Measurements from ENCODE around the gene GALNT17.

GALNT17 gene

DNA sequence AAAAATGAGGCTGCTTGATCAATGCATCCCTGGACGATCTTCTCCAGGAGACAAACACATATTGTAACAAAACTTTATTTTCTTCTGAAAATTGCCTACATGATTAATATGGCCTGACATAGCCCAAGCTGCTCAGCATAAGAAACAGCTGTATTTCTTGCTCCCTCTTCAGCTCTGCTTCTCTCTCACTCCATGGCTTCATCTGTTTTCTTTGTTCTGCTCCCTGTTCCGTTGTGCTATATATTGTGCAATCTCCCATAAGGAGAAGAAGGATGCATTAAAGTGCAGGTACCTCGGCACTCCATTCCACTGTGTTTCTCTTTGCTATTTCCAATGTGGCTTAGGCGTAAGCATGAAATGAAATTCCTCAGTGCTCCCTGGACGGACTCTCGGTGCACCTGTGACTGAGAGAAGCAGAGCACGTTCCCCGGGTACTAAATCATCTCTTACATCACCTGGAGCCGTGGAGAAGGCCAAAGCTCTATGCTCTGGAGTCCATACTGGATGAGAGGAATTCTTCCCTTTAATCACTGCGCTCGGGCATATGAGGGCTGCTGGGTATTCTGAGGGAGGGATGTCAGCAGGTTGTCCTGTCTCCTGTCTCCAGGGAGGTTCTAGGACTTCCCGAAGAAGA, 254.3 kb downstream of the GALNT17 start:
- H3K27ac ChIP-seq = no peak overlapping the region
- TF ChIP-seq, protein P1, sequence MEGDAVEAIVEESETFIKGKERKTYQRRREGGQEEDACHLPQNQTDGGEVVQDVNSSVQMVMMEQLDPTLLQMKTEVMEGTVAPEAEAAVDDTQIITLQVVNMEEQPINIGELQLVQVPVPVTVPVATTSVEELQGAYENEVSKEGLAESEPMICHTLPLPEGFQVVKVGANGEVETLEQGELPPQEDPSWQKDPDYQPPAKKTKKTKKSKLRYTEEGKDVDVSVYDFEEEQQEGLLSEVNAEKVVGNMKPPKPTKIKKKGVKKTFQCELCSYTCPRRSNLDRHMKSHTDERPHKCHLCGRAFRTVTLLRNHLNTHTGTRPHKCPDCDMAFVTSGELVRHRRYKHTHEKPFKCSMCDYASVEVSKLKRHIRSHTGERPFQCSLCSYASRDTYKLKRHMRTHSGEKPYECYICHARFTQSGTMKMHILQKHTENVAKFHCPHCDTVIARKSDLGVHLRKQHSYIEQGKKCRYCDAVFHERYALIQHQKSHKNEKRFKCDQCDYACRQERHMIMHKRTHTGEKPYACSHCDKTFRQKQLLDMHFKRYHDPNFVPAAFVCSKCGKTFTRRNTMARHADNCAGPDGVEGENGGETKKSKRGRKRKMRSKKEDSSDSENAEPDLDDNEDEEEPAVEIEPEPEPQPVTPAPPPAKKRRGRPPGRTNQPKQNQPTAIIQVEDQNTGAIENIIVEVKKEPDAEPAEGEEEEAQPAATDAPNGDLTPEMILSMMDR (conservative IDR thresholded peaks at IDR 0.05) = no peak

DNA sequence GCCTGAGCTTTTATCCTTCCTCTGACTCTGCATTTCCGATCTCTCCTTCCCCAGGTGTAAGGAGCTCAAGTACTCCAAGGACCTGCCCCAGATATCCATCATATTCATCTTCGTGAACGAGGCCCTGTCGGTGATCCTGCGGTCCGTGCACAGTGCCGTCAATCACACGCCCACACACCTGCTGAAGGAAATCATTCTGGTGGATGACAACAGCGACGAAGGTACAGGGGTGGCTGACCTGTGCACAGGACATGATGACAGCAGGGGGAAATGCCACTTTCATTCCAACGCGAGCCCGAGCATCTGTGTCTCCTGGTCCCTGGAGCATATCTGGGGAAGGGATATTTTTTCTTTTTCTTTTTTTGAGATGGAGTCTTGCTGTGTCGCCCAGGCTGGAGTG, 256.2 kb downstream of the GALNT17 start:
- TF ChIP-seq, protein P1 (conservative IDR thresholded peaks at IDR 0.05) = no peak
- H3K27ac ChIP-seq = no peak overlapping the region

DNA sequence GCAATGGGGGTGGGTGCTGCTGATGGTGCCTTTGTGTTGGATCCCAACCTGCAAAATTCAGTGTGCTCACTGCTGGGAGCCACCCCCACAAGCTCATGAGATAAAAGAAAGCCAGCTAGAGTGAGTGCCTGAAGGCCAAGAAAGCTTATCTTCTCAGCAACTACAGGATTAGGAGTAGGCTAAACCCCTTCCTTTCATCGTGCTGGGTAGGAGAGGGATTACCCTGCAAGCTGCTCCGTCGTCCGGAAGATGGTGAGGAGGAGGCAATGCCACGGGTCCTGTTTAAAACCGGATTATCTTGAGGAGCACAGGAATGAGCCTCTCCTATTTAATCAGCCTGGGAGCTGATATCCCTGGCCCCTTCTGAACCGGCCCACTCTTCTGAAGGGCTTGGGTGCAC, 258.0 kb downstream of the GALNT17 start:
- no peak overlapping the region for H3K27ac ChIP-seq
- TF ChIP-seq, protein P1 (conservative IDR thresholded peaks at IDR 0.05) = no peak

DNA sequence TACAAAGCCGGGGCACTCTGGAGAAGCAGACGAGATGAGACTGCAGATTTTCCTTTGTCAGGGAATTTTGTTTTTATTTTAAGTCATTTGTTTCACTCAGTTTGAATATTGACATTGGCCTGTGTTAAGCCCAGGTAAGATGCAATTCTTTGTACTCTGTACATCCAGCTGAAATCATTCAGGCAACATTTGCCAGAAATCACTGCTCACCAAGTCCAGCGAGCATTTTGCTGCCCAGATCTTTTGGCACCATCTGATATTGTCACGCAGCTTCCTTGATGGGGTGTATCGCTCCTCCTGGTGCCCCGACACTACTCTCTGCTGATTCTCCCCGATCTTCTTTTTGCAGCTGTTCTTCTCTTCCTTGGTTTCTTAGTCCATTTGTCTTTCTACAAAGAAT, 261.7 kb downstream of the GALNT17 start:
- TF ChIP-seq, protein P1 (conservative IDR thresholded peaks at IDR 0.05) = no peak
- no peak overlapping the region for H3K27ac ChIP-seq

DNA sequence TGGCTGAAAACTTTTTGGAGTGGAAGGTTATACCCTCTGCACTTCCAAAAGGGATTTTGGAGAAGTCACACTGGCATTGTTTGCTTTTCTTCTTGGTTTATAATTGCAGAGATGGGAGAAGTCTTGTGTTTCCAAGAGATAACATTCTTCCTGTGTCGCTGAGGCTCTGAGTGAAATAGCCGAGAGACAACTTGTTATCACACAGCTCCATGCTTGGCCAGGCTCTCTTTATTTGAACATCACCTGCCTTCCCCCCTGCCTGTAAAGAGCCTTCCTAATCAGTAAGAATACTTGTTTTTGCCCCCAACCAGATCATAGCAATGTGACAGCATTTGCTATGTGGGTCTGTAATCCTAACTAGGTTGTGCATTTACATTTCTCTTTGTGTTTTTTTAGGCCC, 270.7 kb downstream of the GALNT17 start:
- H3K27ac ChIP-seq = no peak overlapping the region
- TF ChIP-seq, protein P1 (conservative IDR thresholded peaks at IDR 0.05) = no peak

DNA sequence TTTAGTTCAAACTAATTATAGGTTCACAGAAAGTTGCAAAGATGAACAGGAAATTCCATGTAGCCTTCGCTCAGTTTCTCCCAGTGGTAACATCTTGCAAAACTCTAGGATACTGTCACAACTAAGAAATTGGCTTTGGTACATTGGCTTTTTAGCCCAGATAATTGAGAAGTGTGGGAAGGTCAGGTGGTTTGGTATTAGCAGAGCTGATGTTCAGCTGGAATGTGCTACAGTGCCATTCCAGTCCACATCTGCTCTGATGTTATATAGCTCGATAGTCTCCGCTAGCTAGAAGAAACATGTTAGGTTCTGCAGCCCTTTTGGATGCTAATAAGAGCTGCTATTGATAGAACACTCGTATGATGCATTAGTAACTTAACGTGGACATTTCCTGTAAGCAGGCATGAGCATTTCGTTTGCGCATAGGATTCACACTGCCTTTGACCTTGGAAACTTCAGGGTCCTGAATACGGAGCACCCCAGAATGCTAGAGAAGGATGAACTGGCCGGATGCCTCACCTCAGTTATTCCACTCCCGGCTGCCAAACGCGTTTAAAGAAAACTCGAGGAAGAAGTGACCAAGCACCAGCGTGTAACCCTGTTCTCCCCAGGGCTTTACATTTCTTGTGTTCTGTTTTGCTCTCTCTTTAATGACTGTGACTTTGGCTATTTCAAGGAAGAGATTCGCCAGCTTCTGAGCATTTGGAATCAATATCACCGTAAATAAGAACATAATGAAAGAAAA, 271.4 kb downstream of the GALNT17 start:
- H3K27ac ChIP-seq = no peak overlapping the region
- TF ChIP-seq, protein P1 (conservative IDR thresholded peaks at IDR 0.05) = no peak

DNA sequence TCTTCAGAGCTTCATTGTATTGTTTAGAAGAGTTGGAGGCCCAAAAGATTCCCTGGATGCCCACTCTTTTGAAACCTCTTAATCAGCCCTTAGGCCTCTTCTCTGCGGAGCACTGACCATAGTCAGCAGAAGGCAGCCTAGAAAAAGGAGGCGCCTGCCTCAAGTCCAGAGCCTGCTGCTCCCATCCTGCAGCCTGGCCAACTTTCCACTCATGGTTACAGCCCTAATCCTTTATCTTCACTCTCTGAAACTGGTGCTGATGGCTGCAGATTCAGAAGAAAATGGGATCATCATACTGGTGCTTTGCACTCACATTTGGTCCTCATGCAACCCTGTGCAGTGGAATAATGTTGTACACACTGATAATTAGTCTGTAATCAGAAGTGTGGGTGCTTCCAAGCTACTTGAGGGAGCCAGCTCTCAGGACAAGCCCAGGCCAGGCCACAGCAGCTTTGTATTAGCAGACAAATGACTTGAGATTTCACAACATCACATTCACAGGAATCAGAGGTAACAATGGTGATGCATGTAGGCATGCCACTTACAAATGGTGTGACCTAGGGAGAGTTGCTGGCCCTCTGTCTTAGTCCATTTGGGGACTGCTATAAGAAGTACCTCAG, 272.9 kb downstream of the GALNT17 start:
- H3K27ac ChIP-seq = no peak overlapping the region
- TF ChIP-seq, protein P1 (conservative IDR thresholded peaks at IDR 0.05) = no peak
